H1 (cell line): Measurements from ENCODE around the gene TGM3. TPM values are rescaled to one million over a fixed set of nuclear protein-coding genes. Genes with fewer than 3 reads are reported as not detected.

Experiments used
- CTCF ChIA-PET: fragments of 300-600 bp; sonication (Branson Sonifier 250); formaldehyde crosslinking; loops from one replicate; lab custom pipeline; 2021; ENCODE audit not compliant: partially characterized antibody; lab: Charles Lee
- POLR2A ChIA-PET: fragments of 300-600 bp; sonication (Branson Sonifier 250); formaldehyde crosslinking; loops from one replicate; lab custom pipeline; 2021; ENCODE audit warnings: inconsistent platforms; ENCODE audit not compliant: partially characterized antibody; lab: Charles Lee
- DNase-seq, 2 experiments: peaks; one replicate each; pipeline versions ENCODE4 v3.0.0 to v3.0.0-alpha.2; 2010 to 2022; ENCODE audit warnings: low spot score in 2 of 2, low read depth in 1 of 2, mixed read lengths in 1 of 2
- FAIRE-seq: peaks from 2 replicates; lab custom pipeline; 2011; peaks lifted over from hg19 to GRCh38; lab: Jason Lieb, UNC
- H2AFZ ChIP-seq: 2 replicates; pipeline ENCODE4 v1.8.1; 2012; ENCODE audit warnings: low read length, inconsistent platforms
- H2AK5ac ChIP-seq: 2 replicates; pipeline ENCODE4 v1.6.1; 2013; ENCODE audit warnings: low read depth, low read length
- H2BK120ac ChIP-seq: replicated peaks from 2 replicates; pipeline ENCODE3; 2013; ENCODE audit warnings: low read depth, low read length, inconsistent platforms
- H2BK12ac ChIP-seq: 2 replicates; pipeline ENCODE4 v1.6.1; 2013; ENCODE audit warnings: low read depth, low read length
- H2BK15ac ChIP-seq: 2 replicates; pipeline ENCODE4 v1.6.1; 2013; ENCODE audit warnings: low read length
- H2BK20ac ChIP-seq: 2 replicates; pipeline ENCODE4 v1.6.1; 2013; ENCODE audit warnings: low read length
- H2BK5ac ChIP-seq: 2 replicates; pipeline ENCODE4 v1.6.1; 2013; ENCODE audit warnings: low read depth, low read length
- H3K14ac ChIP-seq: 2 replicates; pipeline ENCODE4 v1.6.1; 2013; ENCODE audit warnings: inconsistent platforms; ENCODE audit not compliant: insufficient read length
- H3K18ac ChIP-seq: 2 replicates; pipeline ENCODE4 v1.6.1; 2013; ENCODE audit warnings: low read length; ENCODE audit errors: extremely low read depth
- H3K23ac ChIP-seq: 2 replicates; pipeline ENCODE4 v1.6.1; 2013; ENCODE audit warnings: inconsistent platforms; ENCODE audit not compliant: insufficient read length
- H3K23me2 ChIP-seq: 2 replicates; pipeline ENCODE4 v1.6.1; 2013; ENCODE audit warnings: low read depth, low read length
- H3K27ac ChIP-seq: 2 replicates; pipeline ENCODE4 v1.6.1; 2011; ENCODE audit warnings: low read depth, low read length, inconsistent platforms
- H3K27me3 ChIP-seq, 4 experiments: replicated peaks in 1 of 4; 1 replicate in 1 of 4; 2 replicates in 3 of 4; pipeline versions ENCODE4 v1.6.1 to v1.8.1; 2011 to 2013; ENCODE audit warnings: low read length in 3 of 4, mild to moderate bottlenecking in 3 of 4, inconsistent platforms in 2 of 4, mixed read lengths in 2 of 4, moderate library complexity in 1 of 4; ENCODE audit not compliant: control insufficient read depth in 3 of 4, insufficient read depth in 3 of 4; ENCODE audit errors: extremely low read depth in 1 of 4
- H3K36me3 ChIP-seq, 4 experiments: 2 replicates each; pipeline versions ENCODE4 v1.6.1 to v1.8.1; 2011 to 2013; ENCODE audit warnings: mild to moderate bottlenecking in 4 of 4, low read length in 3 of 4, moderate library complexity in 2 of 4, control low read depth in 1 of 4, inconsistent platforms in 1 of 4; ENCODE audit not compliant: insufficient read depth in 4 of 4, control insufficient read depth in 2 of 4
- H3K4ac ChIP-seq: replicated peaks from 2 replicates; pipeline ENCODE3; 2013; ENCODE audit warnings: low read length, low read depth, mixed read lengths, inconsistent platforms; ENCODE audit not compliant: insufficient read length
- H3K4me1 ChIP-seq, 4 experiments: replicated peaks in 1 of 4; 1 replicate in 1 of 4; 2 replicates in 3 of 4; pipeline versions ENCODE4 v1.6.1 to v1.8.1; 2011 to 2013; ENCODE audit warnings: low read length in 3 of 4, inconsistent platforms in 2 of 4, mixed read lengths in 1 of 4; ENCODE audit not compliant: insufficient read depth in 4 of 4, control insufficient read depth in 3 of 4
- H3K4me2 ChIP-seq, 2 experiments: 2 replicates each; pipeline versions ENCODE4 v1.6.1 to v1.8.1; 2011 to 2013; ENCODE audit warnings: low read depth in 2 of 2, low read length in 2 of 2, control low read depth in 1 of 2, inconsistent platforms in 1 of 2, mild to moderate bottlenecking in 1 of 2; ENCODE audit not compliant: insufficient read depth in 1 of 2
- H3K4me3 ChIP-seq, 4 experiments: fragments of 200-600, 300-600 bp in 1 of 4; sonication (generic), shearing (Covaris generic), sonication (Bioruptor Twin) in 1 of 4; 2 replicates each; pipeline versions ENCODE4 v1.5.1 to v1.8.1; 2011 to 2016; ENCODE audit warnings: low read length in 4 of 4, low read depth in 3 of 4, control low read depth in 2 of 4, inconsistent platforms in 2 of 4, mild to moderate bottlenecking in 2 of 4, mixed read lengths in 1 of 4, moderate library complexity in 1 of 4; ENCODE audit not compliant: insufficient read depth in 2 of 4; ENCODE audit errors: extremely low read depth in 1 of 4
- H3K56ac ChIP-seq: replicated peaks from 2 replicates; pipeline ENCODE3; 2013; ENCODE audit warnings: low read depth, mild to moderate bottlenecking, mixed read lengths, low read length, inconsistent platforms; ENCODE audit not compliant: insufficient read length
- H3K79me1 ChIP-seq: 2 replicates; pipeline ENCODE4 v1.6.1; 2013; ENCODE audit warnings: low read depth, low read length, control low read depth
- H3K79me2 ChIP-seq, 2 experiments: 2 replicates each; pipeline versions ENCODE4 v1.6.1 to v1.8.1; 2012 to 2013; ENCODE audit warnings: low read length in 2 of 2, mild to moderate bottlenecking in 2 of 2, inconsistent platforms in 1 of 2; ENCODE audit not compliant: insufficient read depth in 2 of 2, control insufficient read depth in 1 of 2
- H3K9ac ChIP-seq, 4 experiments: replicated peaks in 1 of 4; 1 replicate in 1 of 4; 2 replicates in 3 of 4; pipeline versions ENCODE4 v1.6.1 to v1.8.1; 2011 to 2013; ENCODE audit warnings: low read depth in 3 of 4, low read length in 3 of 4, control low read depth in 2 of 4, mild to moderate bottlenecking in 2 of 4, moderate library complexity in 2 of 4, inconsistent platforms in 1 of 4; ENCODE audit errors: extremely low read depth in 1 of 4
- H3K9me3 ChIP-seq, 2 experiments: 2 replicates each; pipeline versions ENCODE4 v1.6.1 to v1.8.1; 2012 to 2013; ENCODE audit warnings: mild to moderate bottlenecking in 2 of 2, moderate library complexity in 2 of 2, control low read depth in 1 of 2, inconsistent platforms in 1 of 2, low read depth in 1 of 2, low read length in 1 of 2, mixed read lengths in 1 of 2; ENCODE audit not compliant: insufficient read depth in 2 of 2
- H4K20me1 ChIP-seq, 2 experiments: replicated peaks in 1 of 2; 2 replicates each; pipeline versions ENCODE3 to v1.8.1; 2011 to 2013; ENCODE audit warnings: inconsistent platforms in 2 of 2, low read length in 2 of 2, mild to moderate bottlenecking in 1 of 2; ENCODE audit not compliant: insufficient read depth in 2 of 2, control insufficient read depth in 1 of 2
- H4K5ac ChIP-seq: 2 replicates; pipeline ENCODE4 v1.6.1; 2013; ENCODE audit warnings: low read length, low read depth, mixed read lengths, inconsistent platforms; ENCODE audit not compliant: insufficient read length
- H4K8ac ChIP-seq: 2 replicates; pipeline ENCODE4 v1.8.0; 2013; ENCODE audit warnings: mild to moderate bottlenecking, moderate library complexity, low read length, inconsistent platforms; ENCODE audit not compliant: insufficient read depth; ENCODE audit errors: extremely low read depth
- H4K91ac ChIP-seq: replicated peaks from 2 replicates; pipeline ENCODE3; 2013; ENCODE audit warnings: low read length, mixed read lengths, inconsistent platforms; ENCODE audit not compliant: insufficient read length
- RAD21 ChIP-seq, 2 experiments: IDR thresholded peaks in 1 of 2; conservative IDR thresholded peaks in 1 of 2; 2 replicates each; pipeline ENCODE4 v1.6.1; 2011; ENCODE audit warnings: low read depth in 2 of 2, low read length in 2 of 2, improper control_type of control experiment in 1 of 2, inconsistent platforms in 1 of 2, mild to moderate bottlenecking in 1 of 2, moderate library complexity in 1 of 2
- WGBS, 2 experiments: shearing (Covaris generic) in 1 of 2; methylation state at CpG; one replicate each; pipeline versions ENCODE4 v1.1.6 to v1.1.7; 2013 to 2015; ENCODE audit warnings: low lambda C conversion rate in 2 of 2, mixed read lengths in 2 of 2, inconsistent platforms in 1 of 2, low coverage in 1 of 2, missing lambda C conversion rate in 1 of 2; ENCODE audit not compliant: insufficient replicate concordance in 2 of 2, insufficient coverage in 1 of 2, insufficient read length in 1 of 2; ENCODE audit errors: extremely low coverage in 1 of 2, missing lambda C conversion rate in 1 of 2; 5-methylcytosine and 5-hydroxymethylcytosine counted together
- polyA plus RNA-seq, 7 experiments: library from polyadenylated mRNA; depleted of rRNA in 3 of 7; stranded (reverse) in 5 of 7; unstranded in 2 of 7; fragments of >200 nt in 5 of 7; fragments of 200-250 nt in 2 of 7; gene quantifications; 1 replicate in 5 of 7; 2 replicates in 1 of 7; 4 replicates in 1 of 7; pipeline versions ENCODE4 v1.2.1 to v1.2.3, GENCODE V29; 2011 to 2013; ENCODE audit warnings: missing spikeins in 2 of 7, mixed read lengths in 2 of 7
- total RNA-seq: library from RNA; stranded (reverse); fragmentation: NEBNext Ultra II Directional; extraction: Animal tissue kit (Norgen Biotek cat#: 25700); gene quantifications from 2 replicates; pipeline ENCODE4 v1.2.1, GENCODE V29; 2021
- TF ChIP-seq, protein P1 (sequence below), 3 experiments: IDR thresholded peaks; 1 replicate in 2 of 3; 2 replicates in 1 of 3; pipeline versions ENCODE4 v1.5.1 to v1.6.1; 2011; ENCODE audit warnings: low read length in 3 of 3, mild to moderate bottlenecking in 3 of 3, inconsistent platforms in 2 of 3, low read depth in 1 of 3, moderate library complexity in 1 of 3; ENCODE audit not compliant: insufficient read depth in 1 of 3; ENCODE audit errors: control extremely low read depth in 1 of 3
- TF ChIP-seq, protein P2 (sequence below): IDR thresholded peaks from 2 replicates; pipeline ENCODE4 v1.6.1; 2012; ENCODE audit warnings: low read length, inconsistent platforms

Gene TGM3
- total and polyA plus RNA-seq, 2 of the 8 experiments (the other 6 are each of a cell fraction or from before 2014, with no cell fraction given): 0.12 TPM; not detected in 1

DNA sequence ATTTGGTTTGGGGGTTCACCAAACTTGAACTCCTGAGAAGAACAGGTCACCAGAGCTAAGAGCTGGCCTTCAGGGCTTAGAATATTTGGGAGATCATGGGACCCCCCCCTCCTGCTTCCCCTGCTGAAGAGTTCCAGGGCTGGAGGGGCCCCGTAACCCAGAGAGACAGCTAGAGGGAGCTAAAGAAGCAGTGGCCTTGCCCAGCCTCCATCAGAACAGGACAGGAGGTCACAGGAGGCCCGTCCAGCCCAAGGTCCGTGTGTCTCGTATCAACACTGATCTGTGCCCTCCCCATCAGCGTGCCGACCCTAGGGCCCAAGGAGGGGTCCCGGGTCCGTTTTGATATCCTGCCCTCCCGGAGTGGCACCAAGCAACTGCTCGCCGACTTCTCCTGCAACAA is 44.3 kb downstream of the TGM3 start:
- ChIA-PET CTCF (interaction anchor here (0.5 to 4.6 kb wide), 15 partner anchors 9 to 195 kb away, joined by 3 to 31 read pairs (median 3); no protein-coding TSS in a partner anchor), POLR2A (no interaction called here)
- H2BK120ac ChIP-seq: no peak overlapping the region
- H3K79me1 ChIP-seq: no peaks in the 10 kb centered on the region
- 89% methylated on average over 11 of the region's 11 CpGs; no CpG with 5 or more reads in 1 of the 2 experiments for WGBS, 2 experiments
- no peaks in the 10 kb centered on the region for H3K9me3 ChIP-seq
- FAIRE-seq (no peak), DNase-seq (no peak)
- H3K14ac ChIP-seq: no peak overlapping the region
- H3K9ac ChIP-seq: no peak overlapping the region
- no peak overlapping the region for H4K5ac ChIP-seq
- no peak overlapping the region for H3K18ac ChIP-seq
- no peak overlapping the region for H2AK5ac ChIP-seq
- H3K27ac ChIP-seq: no peak overlapping the region
- no peaks in the 10 kb centered on the region for H3K23me2 ChIP-seq
- H2BK20ac ChIP-seq: no peak overlapping the region
- H3K36me3 ChIP-seq: no peaks in the 10 kb centered on the region
- no peak overlapping the region for H2BK12ac ChIP-seq
- no peak overlapping the region for H3K4me2 ChIP-seq
- TF ChIP-seq, protein P1, sequence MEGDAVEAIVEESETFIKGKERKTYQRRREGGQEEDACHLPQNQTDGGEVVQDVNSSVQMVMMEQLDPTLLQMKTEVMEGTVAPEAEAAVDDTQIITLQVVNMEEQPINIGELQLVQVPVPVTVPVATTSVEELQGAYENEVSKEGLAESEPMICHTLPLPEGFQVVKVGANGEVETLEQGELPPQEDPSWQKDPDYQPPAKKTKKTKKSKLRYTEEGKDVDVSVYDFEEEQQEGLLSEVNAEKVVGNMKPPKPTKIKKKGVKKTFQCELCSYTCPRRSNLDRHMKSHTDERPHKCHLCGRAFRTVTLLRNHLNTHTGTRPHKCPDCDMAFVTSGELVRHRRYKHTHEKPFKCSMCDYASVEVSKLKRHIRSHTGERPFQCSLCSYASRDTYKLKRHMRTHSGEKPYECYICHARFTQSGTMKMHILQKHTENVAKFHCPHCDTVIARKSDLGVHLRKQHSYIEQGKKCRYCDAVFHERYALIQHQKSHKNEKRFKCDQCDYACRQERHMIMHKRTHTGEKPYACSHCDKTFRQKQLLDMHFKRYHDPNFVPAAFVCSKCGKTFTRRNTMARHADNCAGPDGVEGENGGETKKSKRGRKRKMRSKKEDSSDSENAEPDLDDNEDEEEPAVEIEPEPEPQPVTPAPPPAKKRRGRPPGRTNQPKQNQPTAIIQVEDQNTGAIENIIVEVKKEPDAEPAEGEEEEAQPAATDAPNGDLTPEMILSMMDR (IDR thresholded peaks at IDR 0.05; ENCODE audit: control extremely low read depth in 1 of 3, insufficient read depth in 1 of 3, low read depth in 1 of 3, low read length in 3 of 3): peak; percentile 24 to 45 (median 33); a peak in 2 of 4 replicates
- peak in 1 of 2 experiments; percentile 22; a peak in 1 of 4 replicates for TF ChIP-seq RAD21 (IDR thresholded peaks at IDR 0.05 in 1 of 2, conservative IDR thresholded peaks at IDR 0.05 in 1 of 2; ENCODE audit: low read depth in 2 of 2, low read length in 2 of 2)
- TF ChIP-seq, protein P2, sequence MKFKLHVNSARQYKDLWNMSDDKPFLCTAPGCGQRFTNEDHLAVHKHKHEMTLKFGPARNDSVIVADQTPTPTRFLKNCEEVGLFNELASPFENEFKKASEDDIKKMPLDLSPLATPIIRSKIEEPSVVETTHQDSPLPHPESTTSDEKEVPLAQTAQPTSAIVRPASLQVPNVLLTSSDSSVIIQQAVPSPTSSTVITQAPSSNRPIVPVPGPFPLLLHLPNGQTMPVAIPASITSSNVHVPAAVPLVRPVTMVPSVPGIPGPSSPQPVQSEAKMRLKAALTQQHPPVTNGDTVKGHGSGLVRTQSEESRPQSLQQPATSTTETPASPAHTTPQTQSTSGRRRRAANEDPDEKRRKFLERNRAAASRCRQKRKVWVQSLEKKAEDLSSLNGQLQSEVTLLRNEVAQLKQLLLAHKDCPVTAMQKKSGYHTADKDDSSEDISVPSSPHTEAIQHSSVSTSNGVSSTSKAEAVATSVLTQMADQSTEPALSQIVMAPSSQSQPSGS: no peak
- H2BK5ac ChIP-seq: no peak overlapping the region
- no peak overlapping the region for H2BK15ac ChIP-seq
- no peak overlapping the region for H3K56ac ChIP-seq
- H4K20me1 ChIP-seq: no peaks in the 10 kb centered on the region
- H3K27me3 ChIP-seq: no peaks in the 10 kb centered on the region
- H3K23ac ChIP-seq: no peak overlapping the region
- no peaks in the 10 kb centered on the region for H3K4me1 ChIP-seq
- no peak overlapping the region for H3K4me3 ChIP-seq
- H4K8ac ChIP-seq: no peak overlapping the region
- no peaks in the 10 kb centered on the region for H3K79me2 ChIP-seq
- H2AFZ ChIP-seq: no peak overlapping the region
- H4K91ac ChIP-seq: no peak overlapping the region
- H3K4ac ChIP-seq: no peak overlapping the region
